HG03139 (cell line): Measurements from ENCODE around the gene JAZF1.

ENCODE experiments used
- ATAC-seq: cut with Tn5 transposase; IDR thresholded peaks from one replicate; pipeline ENCODE4 v1.9.1; 2021; ENCODE audit not compliant: unreplicated experiment

Gene JAZF1

GRCh38 chr7:28192786-28193585 is 12.4 kb upstream of the JAZF1 start:
- ATAC-seq = no peak

- ATAC-seq = no peak
Measured at GRCh38 chr7:28191751-28192150, 11.2 kb upstream of the JAZF1 start.

GRCh38 chr7:28191184-28191583 is 10.6 kb upstream of the JAZF1 start:
- no peak for ATAC-seq

GRCh38 chr7:28190077-28190710 is 9.6 kb upstream of the JAZF1 start:
- ATAC-seq = no peak

- no peak for ATAC-seq
Measured at GRCh38 chr7:28187012-28187411, 6.4 kb upstream of the JAZF1 start.

- ATAC-seq = no peak
Measured at GRCh38 chr7:28183627-28184026, 3.0 kb upstream of the JAZF1 start.

GRCh38 chr7:28182071-28182471 is 1.5 kb upstream of the JAZF1 start:
- no peak for ATAC-seq

- no peak for ATAC-seq
Measured at GRCh38 chr7:28181416-28181815, 821 bp upstream of the JAZF1 start.

- ATAC-seq = no peak
Measured at GRCh38 chr7:28180031-28180363, 598 bp downstream of the JAZF1 start.

GRCh38 chr7:28179120-28180030 is 1.2 kb downstream of the JAZF1 start:
- peak; percentile 56 for ATAC-seq

- ATAC-seq = no peak
Measured at GRCh38 chr7:28178599-28178998, 2.0 kb downstream of the JAZF1 start.

GRCh38 chr7:28177836-28178235 is 2.8 kb downstream of the JAZF1 start:
- ATAC-seq = no peak

GRCh38 chr7:28176645-28177044 is 4.0 kb downstream of the JAZF1 start:
- ATAC-seq = no peak

- no peak for ATAC-seq
Measured at GRCh38 chr7:28176174-28176573, 4.4 kb downstream of the JAZF1 start.

GRCh38 chr7:28174901-28175661 is 5.5 kb downstream of the JAZF1 start:
- ATAC-seq = no peak

- ATAC-seq = no peak
Measured at GRCh38 chr7:28174442-28174841, 6.2 kb downstream of the JAZF1 start.

- no peak for ATAC-seq
Measured at GRCh38 chr7:28173531-28173930, 7.1 kb downstream of the JAZF1 start.

GRCh38 chr7:28172958-28173357 is 7.6 kb downstream of the JAZF1 start:
- no peak for ATAC-seq

- ATAC-seq = no peak
Measured at GRCh38 chr7:28170701-28171100, 9.9 kb downstream of the JAZF1 start.

GRCh38 chr7:28169230-28169629 is 11.4 kb downstream of the JAZF1 start:
- ATAC-seq = no peak
